Right cardiac atrium (tissue), 5 donors: ENCODE results near the gene EHD2. TPM values are rescaled to one million over a fixed set of nuclear protein-coding genes. Genes with fewer than 3 reads are reported as not detected.
A peak's percentile ranks its signal among the peaks of the same experiment; 100 is the strongest.
"Not testable (repeated sequence)": the region's sequence is repeated elsewhere in the genome, so short reads cannot be mapped to it uniquely, and the experiment has no call there.

ENCODE experiments used
- ATAC-seq, 2 donors: fragments of 200-7000 bp; cut with Tn5 transposase; one replicate each; pipeline versions ENCODE4 v1.8.0 to v1.9.1; 2020; ENCODE audit warnings: moderate library complexity in 2 of 2, mild to moderate bottlenecking in 1 of 2
- DNase-seq, 3 donors: peaks; one replicate each; pipeline ENCODE4 v3.0.0-alpha.2; 2020
- H3K27ac ChIP-seq: one replicate; pipeline ENCODE4 v1.5.1; 2013; ENCODE audit warnings: mild to moderate bottlenecking, low read length, control low read depth, moderate library complexity
- H3K27me3 ChIP-seq: one replicate; pipeline ENCODE4 v1.6.1; 2013; ENCODE audit not compliant: control insufficient read depth, insufficient read depth
- H3K4me1 ChIP-seq: one replicate; pipeline ENCODE4 v1.6.1; 2013; ENCODE audit warnings: low read length; ENCODE audit not compliant: control insufficient read depth, insufficient read depth
- H3K4me3 ChIP-seq: one replicate; pipeline ENCODE4 v1.5.1; 2013; ENCODE audit warnings: low read length, control low read depth
- H3K9me3 ChIP-seq: one replicate; pipeline ENCODE4 v1.6.1; 2013; ENCODE audit warnings: low read length; ENCODE audit not compliant: control insufficient read depth
- WGBS: extraction: QIAGEN DNeasy Blood & Tissue Kit; methylation state at CpG from one replicate; pipeline ENCODE4 v1.1.7; 2013; 5-methylcytosine and 5-hydroxymethylcytosine counted together
- intact Hi-C, 4 donors: fragments of 100-400 bp; cut with DNase I; formaldehyde crosslinking; loops; one replicate each; pipeline versions ENCODE4 v1.11.0 to v1.14.0; 2022 to 2023
- long read RNA-seq, 4 donors: library from polyadenylated mRNA; unstranded; transcript quantifications; one replicate each; pipeline ENCODE4 v2.0.0, GENCODE V29; 2020 to 2021
- polyA plus RNA-seq: library from polyadenylated mRNA; stranded (reverse); fragments of 200-250 nt; gene quantifications from one replicate; pipeline ENCODE4 v1.2.3, GENCODE V29; 2013
- total RNA-seq, 4 donors: library from RNA; stranded (reverse); fragmentation: NEBNext Ultra II Directional; extraction: Animal tissue kit (Norgen Biotek cat#: 25700); gene quantifications; one replicate each; pipeline ENCODE4 v1.2.1, GENCODE V29; 2021
- donor health status: healthy with polysubstance abuse.
- donor health status: DM: no; HTN: yes; CAD: no.
- donor health status: DM: no; HTN: no; CAD: no.
- donor health status: DM: no; HTN: yes; CAD: no; lungs with severe emphysema.
- donor health status: DM: yes; HTN: yes; CAD: no.

Gene EHD2, protein sequence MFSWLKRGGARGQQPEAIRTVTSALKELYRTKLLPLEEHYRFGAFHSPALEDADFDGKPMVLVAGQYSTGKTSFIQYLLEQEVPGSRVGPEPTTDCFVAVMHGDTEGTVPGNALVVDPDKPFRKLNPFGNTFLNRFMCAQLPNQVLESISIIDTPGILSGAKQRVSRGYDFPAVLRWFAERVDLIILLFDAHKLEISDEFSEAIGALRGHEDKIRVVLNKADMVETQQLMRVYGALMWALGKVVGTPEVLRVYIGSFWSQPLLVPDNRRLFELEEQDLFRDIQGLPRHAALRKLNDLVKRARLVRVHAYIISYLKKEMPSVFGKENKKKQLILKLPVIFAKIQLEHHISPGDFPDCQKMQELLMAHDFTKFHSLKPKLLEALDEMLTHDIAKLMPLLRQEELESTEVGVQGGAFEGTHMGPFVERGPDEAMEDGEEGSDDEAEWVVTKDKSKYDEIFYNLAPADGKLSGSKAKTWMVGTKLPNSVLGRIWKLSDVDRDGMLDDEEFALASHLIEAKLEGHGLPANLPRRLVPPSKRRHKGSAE
- total RNA-seq (10 to 100 TPM; 32.8 to 61.9 (median 49.1) TPM), polyA plus RNA-seq (34.8 TPM)
- long read RNA-seq, donor 1, transcript EHD2-201 (6 exons, 3,585 nt): major isoform, 12 of 46 reads
- long read RNA-seq, donor 1, partial matches to known transcripts: 12 of 46 reads
- long read RNA-seq, donor 1, other reads (novel, unspliced or antisense): 22 of 46 reads
- long read RNA-seq, donor 2, partial matches to known transcripts: 18 of 27 reads
- long read RNA-seq, donor 2, other reads (novel, unspliced or antisense): 5 of 27 reads
- long read RNA-seq, donor 3, partial matches to known transcripts: 0 of 12 reads
- long read RNA-seq, donor 3, other reads (novel, unspliced or antisense): 12 of 12 reads
- long read RNA-seq, donor 4, partial matches to known transcripts: 12 of 25 reads
- long read RNA-seq, donor 4, other reads (novel, unspliced or antisense): 9 of 25 reads

GRCh38 chr19:47713046-47714021, at the start of gene EHD2:
TSS of gene EHD2 (plus strand) at chr19:47713422. CDS start at chr19:47716613, 3,191 bp downstream.
- intact Hi-C loops: loop anchor here in 2 of 4 donors (2.0 to 5.0 kb wide), 2 partner anchors 29 to 74 kb away; no protein-coding TSS in a partner anchor
- no peaks in the 10 kb centered on the region for H3K27me3 ChIP-seq
- peak within 1 kb of the TSS; percentile 98 for H3K27ac ChIP-seq
- peak; percentile 84 to 93 (median 92) for DNase-seq
- peak; percentile 96 to 97 for ATAC-seq
- H3K4me1 ChIP-seq: peaks cover 9% of the 10 kb centered on the region
- 5% methylated on average over 52 of the region's 52 CpGs for WGBS
- peak within 1 kb of the TSS; percentile 79 for H3K4me3 ChIP-seq
- no peaks in the 10 kb centered on the region for H3K9me3 ChIP-seq

GRCh38 chr19:47663435-47663910, 49.7 kb upstream of the EHD2 start:
- ATAC-seq: peak in 1 of 2 donors; percentile 1
- 59% methylated on average over 3 of the region's 3 CpGs for WGBS
- no peak overlapping the region for H3K4me3 ChIP-seq

DNA sequence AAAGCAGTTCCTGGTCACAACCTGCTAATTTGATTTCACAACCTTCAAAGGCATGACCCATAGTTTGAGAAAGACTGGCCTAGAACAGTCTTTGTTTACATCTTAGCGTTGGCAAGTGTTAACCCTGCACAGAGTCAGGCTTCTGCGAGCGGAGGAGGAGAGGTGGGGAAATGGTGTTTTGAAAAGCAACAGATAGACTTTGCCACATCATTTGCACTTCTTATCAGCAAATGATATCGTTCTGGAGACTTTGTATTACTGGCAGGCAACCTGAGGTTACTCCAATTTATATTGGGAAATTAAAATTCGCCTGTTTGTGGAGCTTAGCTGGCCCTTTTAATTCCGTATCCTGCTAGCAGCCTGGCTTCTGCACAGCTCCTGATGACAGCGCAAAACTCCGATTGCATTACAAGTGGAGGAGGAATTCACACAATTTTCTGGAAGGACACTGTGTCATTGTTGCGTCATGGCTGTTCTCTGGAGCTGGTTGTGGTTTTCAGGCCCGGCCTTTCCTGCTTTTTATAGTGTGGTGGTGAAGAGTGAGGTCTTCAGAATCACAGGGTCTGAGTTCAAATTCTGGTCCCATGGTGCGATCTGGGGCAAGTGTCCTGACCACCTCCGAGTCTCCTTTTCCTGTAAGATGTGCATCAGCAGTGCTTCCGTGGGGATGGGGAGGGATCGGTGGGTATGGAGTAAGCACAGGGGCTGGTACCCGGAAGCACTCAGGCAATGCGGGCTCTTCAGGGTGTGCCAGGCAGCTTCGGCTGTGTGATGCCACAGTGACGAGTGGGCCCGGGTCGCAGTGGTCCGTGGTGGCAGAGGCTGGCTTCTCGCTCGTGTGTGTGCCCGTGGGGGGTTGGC, 49.1 kb upstream of the EHD2 start:
- intact Hi-C loops: loop anchor here in 2 of 4 donors (10.0 kb wide), 2 partner anchors 49 to 59 kb away; partner anchors contain the start of gene BICRA (in 1 of the 2)

More at GRCh38 chr19:47663435-47663910, 49.7 kb upstream of the EHD2 start:
- peak overlapping the region; percentile 95 for H3K27ac ChIP-seq
- peaks cover 35% of the 10 kb centered on the region for H3K4me1 ChIP-seq
- no peak for DNase-seq
- H3K27me3 ChIP-seq: no peaks in the 10 kb centered on the region
- intact Hi-C loops: loop anchor here in 2 of 4 donors (10.0 kb wide), 2 partner anchors 49 to 59 kb away; partner anchors contain the start of gene BICRA (in 1 of the 2)
- no peaks in the 10 kb centered on the region for H3K9me3 ChIP-seq

GRCh38 chr19:47668556-47668955, 44.7 kb upstream of the EHD2 start:
- H3K27me3 ChIP-seq, H3K4me3 ChIP-seq, ATAC-seq, H3K9me3 ChIP-seq, DNase-seq, H3K27ac ChIP-seq: not testable (repeated sequence)
- peaks cover 16% of the 10 kb centered on the region for H3K4me1 ChIP-seq
- 87% methylated on average over 13 of the region's 13 CpGs for WGBS
- intact Hi-C loops: loop anchor here in 2 of 4 donors (10.0 kb wide), 2 partner anchors 54 to 64 kb away; partner anchors contain the start of gene BICRA (in 1 of the 2)

More for the DNA sequence above, 49.1 kb upstream of the EHD2 start:
- WGBS: 56% methylated on average over 24 of the region's 24 CpGs
- peak; percentile 84 to 90 for ATAC-seq
- H3K4me1 ChIP-seq: peaks cover 35% of the 10 kb centered on the region
- H3K27ac ChIP-seq: peak overlapping the region; percentile 95
- peak; percentile 82 to 91 (median 85) for DNase-seq
- no peaks in the 10 kb centered on the region for H3K27me3 ChIP-seq
- no peaks in the 10 kb centered on the region for H3K9me3 ChIP-seq
- no peak overlapping the region for H3K4me3 ChIP-seq

DNA sequence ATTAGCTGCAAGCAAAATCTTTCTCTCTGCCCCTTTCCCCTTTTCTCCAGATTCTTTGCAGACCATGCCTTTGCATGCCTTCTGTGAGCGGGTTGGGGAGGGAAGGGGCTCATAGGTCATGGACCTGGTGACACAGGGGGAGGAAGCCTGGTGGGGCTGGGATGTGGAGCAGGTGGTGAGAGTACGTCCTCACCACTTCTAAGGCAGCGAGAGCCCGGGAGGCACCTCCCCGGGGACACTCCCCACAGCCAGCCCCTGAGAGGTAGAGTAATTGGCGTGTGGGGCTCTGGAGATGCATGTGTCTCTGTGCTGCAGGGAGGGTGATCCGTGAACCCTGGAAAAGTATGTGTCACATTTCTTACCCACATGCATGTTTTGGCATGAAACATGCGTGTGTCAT, 42.5 kb upstream of the EHD2 start:
- DNase-seq (peak in 1 of 3 donors; percentile 2), ATAC-seq (no peak)
- Histone ChIP-seq H3K27me3 (no peaks in the 10 kb centered on the region), H3K9me3 (no peaks in the 10 kb centered on the region), H3K4me1 (peaks cover 7% of the 10 kb centered on the region), H3K27ac (no peak overlapping the region), H3K4me3 (no peak overlapping the region)
- intact Hi-C loops: no loop called here
- WGBS: 99% methylated on average over 8 of the region's 8 CpGs

DNA sequence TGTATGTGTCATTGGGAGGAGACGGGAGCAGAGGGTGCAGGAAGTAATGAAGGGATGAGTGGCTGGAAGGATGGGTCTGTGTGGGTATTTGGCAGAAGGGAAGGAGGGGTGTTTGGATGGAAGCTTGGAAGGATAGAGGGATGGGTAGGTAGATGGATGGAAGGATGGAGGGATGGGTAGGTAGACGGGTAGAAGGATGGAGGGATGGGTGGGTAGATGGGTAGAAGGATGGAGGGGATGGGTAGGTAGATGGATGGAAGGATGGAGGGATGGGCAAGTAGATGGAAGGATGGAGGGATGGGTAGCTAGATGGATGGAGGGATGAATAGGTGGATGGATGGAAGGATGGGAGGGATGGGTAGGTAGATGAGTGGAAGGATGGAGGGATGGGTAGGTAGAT, 41.7 kb upstream of the EHD2 start:
- 98% methylated on average over 2 of the region's 2 CpGs for WGBS
- H3K4me3 ChIP-seq: no peak overlapping the region
- ATAC-seq (no peak), DNase-seq (no peak)
- peaks cover 7% of the 10 kb centered on the region for H3K4me1 ChIP-seq
- H3K9me3 ChIP-seq: no peaks in the 10 kb centered on the region
- intact Hi-C loops: no loop called here
- H3K27ac ChIP-seq: no peak overlapping the region
- H3K27me3 ChIP-seq: no peaks in the 10 kb centered on the region

DNA sequence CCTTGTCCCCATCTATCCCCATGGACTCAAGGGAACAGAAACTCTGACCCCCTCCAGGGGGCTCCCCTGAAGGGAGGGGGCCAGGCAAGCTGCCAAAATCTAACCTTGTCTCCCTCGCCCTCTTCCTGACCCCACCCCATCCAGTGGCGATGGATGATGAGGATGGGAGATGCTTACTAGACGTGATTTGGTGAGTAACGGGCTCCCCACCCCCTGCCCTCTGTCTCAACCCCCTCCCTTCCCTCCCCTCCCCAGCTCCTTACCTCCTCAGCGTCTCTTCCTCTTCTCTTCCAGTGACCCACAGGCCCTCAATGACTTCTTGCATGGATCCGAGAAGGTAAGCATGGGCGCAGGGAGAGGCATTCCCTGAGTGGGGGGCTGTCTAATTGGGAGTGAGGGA, 39.8 kb upstream of the EHD2 start:
- H3K4me1 ChIP-seq: no peaks in the 10 kb centered on the region
- no peaks in the 10 kb centered on the region for H3K9me3 ChIP-seq
- WGBS: 93% methylated on average over 7 of the region's 7 CpGs
- no peaks in the 10 kb centered on the region for H3K27me3 ChIP-seq
- ATAC-seq (no peak), DNase-seq (no peak)
- H3K27ac ChIP-seq: no peak overlapping the region
- no peak overlapping the region for H3K4me3 ChIP-seq
- intact Hi-C loops: no loop called here

DNA sequence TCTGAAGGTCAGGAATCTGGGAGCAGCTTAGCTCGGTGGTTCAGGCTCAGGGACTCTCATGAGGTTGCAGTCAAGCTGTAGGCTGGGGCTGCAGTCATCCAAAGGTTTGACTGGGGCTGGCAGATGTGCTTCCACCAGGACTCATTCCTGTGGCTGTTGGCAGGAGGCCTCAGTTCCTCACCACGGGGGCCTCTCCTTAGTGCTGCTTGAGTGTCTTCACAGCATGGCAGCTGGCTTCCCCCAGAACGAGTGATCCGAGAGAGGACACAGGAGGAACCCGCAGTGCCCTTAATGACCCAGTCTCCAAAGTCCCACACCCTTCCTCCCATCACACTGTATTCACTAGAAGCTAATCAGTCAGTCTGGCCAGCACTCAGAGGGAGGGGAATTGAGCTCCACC, 38.7 kb upstream of the EHD2 start:
- no peaks in the 10 kb centered on the region for H3K27me3 ChIP-seq

DNA sequence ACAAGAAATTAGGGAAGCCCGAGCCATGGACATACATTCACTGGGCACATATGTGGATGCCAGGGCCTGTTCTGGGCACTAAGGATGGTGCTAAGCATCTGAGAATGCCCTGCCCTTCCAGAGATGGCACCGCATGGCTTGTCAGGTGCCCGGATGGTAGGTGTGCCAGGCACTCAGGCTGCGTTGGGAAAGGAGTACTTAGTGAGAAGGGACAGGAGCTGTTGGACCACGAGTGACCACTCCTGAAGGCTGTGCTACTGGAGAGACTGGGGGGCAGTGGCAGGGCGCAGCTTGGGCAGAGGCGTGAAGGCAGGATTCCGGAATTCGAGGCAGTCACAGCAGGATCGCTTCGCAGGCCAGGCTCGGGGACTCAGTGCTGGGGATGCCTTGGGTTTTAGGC, 38.0 kb upstream of the EHD2 start:
- no peaks in the 10 kb centered on the region for H3K27me3 ChIP-seq
- 94% methylated on average over 12 of the region's 12 CpGs for WGBS
- H3K27ac ChIP-seq: no peak overlapping the region
- ATAC-seq (no peak), DNase-seq (no peak)
- H3K9me3 ChIP-seq: no peaks in the 10 kb centered on the region
- intact Hi-C loops: no loop called here
- H3K4me1 ChIP-seq: no peaks in the 10 kb centered on the region
- H3K4me3 ChIP-seq: no peak overlapping the region

More for the DNA sequence above, 38.7 kb upstream of the EHD2 start:
- intact Hi-C loops: no loop called here
- no peak overlapping the region for H3K4me3 ChIP-seq
- ATAC-seq: no peak
- H3K27ac ChIP-seq: no peak overlapping the region
- no peaks in the 10 kb centered on the region for H3K9me3 ChIP-seq
- no peak for DNase-seq
- no peaks in the 10 kb centered on the region for H3K4me1 ChIP-seq
- WGBS: 86% methylated on average over 5 of the region's 5 CpGs
